Stimulated activated naive CD8-positive, alpha-beta T cell treated with anti-CD3 and anti-CD28 coated beads, Interleukin-15, amount 100 ng/mL, for 72 hours (primary cell): ENCODE measurements around the gene CRK.
"Not testable (repeated sequence)": the region's sequence is repeated elsewhere in the genome, so short reads cannot be mapped to it uniquely, and the experiment has no call there.

Source experiments
- ATAC-seq: fragments of 150-1000 bp; cut with Tn5 transposase; 2 replicates; pipeline ENCODE4 v1.10.0; 2021; ENCODE audit warnings: mild to moderate bottlenecking, moderate library complexity
- DNase-seq, 2 donors: peaks; one replicate each; pipeline ENCODE4 v3.0.0; 2021 to 2022
- H3K27ac Mint-ChIP-seq, 2 donors: one replicate each; pipeline ENCODE4 v1.8.0; 2022; ENCODE audit warnings: mild to moderate bottlenecking in 2 of 2, mixed read lengths in 2 of 2, moderate library complexity in 2 of 2
- H3K27me3 Mint-ChIP-seq: one replicate; pipeline ENCODE4 v1.8.0; 2022; ENCODE audit warnings: mixed read lengths
- H3K4me1 Mint-ChIP-seq: one replicate; pipeline ENCODE4 v1.8.0; 2022; ENCODE audit warnings: mild to moderate bottlenecking, mixed read lengths
- H3K4me3 Mint-ChIP-seq, 2 donors: one replicate each; pipeline ENCODE4 v1.8.0; 2022; ENCODE audit warnings: mild to moderate bottlenecking in 2 of 2, mixed read lengths in 2 of 2, moderate library complexity in 1 of 2
- H3K9me3 Mint-ChIP-seq, 2 donors: one replicate each; pipeline ENCODE4 v1.8.0; 2022; ENCODE audit warnings: mixed read lengths in 2 of 2

Gene CRK

GRCh38 chr17:1398028-1398427 is 58.0 kb downstream of the CRK start:
- H3K27me3 Mint-ChIP-seq: no peaks in the 10 kb centered on the region
- peak overlapping the region; percentile 7 to 100 for H3K27ac Mint-ChIP-seq
- peaks cover 66% of the 10 kb centered on the region for H3K4me1 Mint-ChIP-seq
- peak overlapping the region; percentile 97 to 98 for H3K4me3 Mint-ChIP-seq
- no peak for DNase-seq
- no peak for ATAC-seq
- H3K9me3 Mint-ChIP-seq: no peaks in the 10 kb centered on the region

GRCh38 chr17:1395876-1396665 is 60.0 kb downstream of the CRK start:
- H3K4me3 Mint-ChIP-seq: peak overlapping the region; percentile 37 to 98

GRCh38 chr17:1391577-1391976 is 64.5 kb downstream of the CRK start:
- Mint-ChIP-seq H3K27me3 (no peaks in the 10 kb centered on the region), H3K4me3 (peak overlapping the region in 1 of 2 donors; percentile 10), H3K27ac (peak overlapping the region in 1 of 2 donors; percentile 42), H3K9me3 (no peaks in the 10 kb centered on the region), H3K4me1 (peaks cover 92% of the 10 kb centered on the region)
- ATAC-seq (no peak), DNase-seq (no peak)

More at GRCh38 chr17:1395876-1396665, 60.0 kb downstream of the CRK start:
- Mint-ChIP-seq H3K27ac (peak overlapping the region; percentile 40 to 42), H3K4me1 (peaks cover 85% of the 10 kb centered on the region)
- DNase-seq, ATAC-seq, H3K9me3 Mint-ChIP-seq, H3K27me3 Mint-ChIP-seq: not testable (repeated sequence)

GRCh38 chr17:1390432-1391367 is 65.3 kb downstream of the CRK start:
- H3K4me3 Mint-ChIP-seq: peak overlapping the region; percentile 8 to 35

GRCh38 chr17:1387490-1388227 is 68.4 kb downstream of the CRK start:
- ATAC-seq, H3K27me3 Mint-ChIP-seq, H3K9me3 Mint-ChIP-seq, H3K4me3 Mint-ChIP-seq, DNase-seq: not testable (repeated sequence)
- H3K27ac Mint-ChIP-seq: peak overlapping the region in 1 of 2 donors; percentile 27
- peaks cover 74% of the 10 kb centered on the region for H3K4me1 Mint-ChIP-seq

More at GRCh38 chr17:1390432-1391367, 65.3 kb downstream of the CRK start:
- H3K9me3 Mint-ChIP-seq: no peaks in the 10 kb centered on the region
- DNase-seq: no peak
- no peaks in the 10 kb centered on the region for H3K27me3 Mint-ChIP-seq
- ATAC-seq: no peak
- H3K27ac Mint-ChIP-seq: peak overlapping the region; percentile 72 to 79
- H3K4me1 Mint-ChIP-seq: peaks cover 91% of the 10 kb centered on the region

GRCh38 chr17:1386675-1387190 is 69.3 kb downstream of the CRK start:
- ATAC-seq, H3K27me3 Mint-ChIP-seq, DNase-seq, H3K4me3 Mint-ChIP-seq, H3K9me3 Mint-ChIP-seq, H3K27ac Mint-ChIP-seq: not testable (repeated sequence)
- peaks cover 71% of the 10 kb centered on the region for H3K4me1 Mint-ChIP-seq

GRCh38 chr17:1386265-1386664 is 69.8 kb downstream of the CRK start:
- Mint-ChIP-seq H3K4me3 (no peak overlapping the region), H3K4me1 (peaks cover 71% of the 10 kb centered on the region)

GRCh38 chr17:1385861-1386260 is 70.2 kb downstream of the CRK start:
- Mint-ChIP-seq H3K4me1 (peaks cover 71% of the 10 kb centered on the region), H3K27me3 (no peaks in the 10 kb centered on the region), H3K9me3 (no peaks in the 10 kb centered on the region), H3K27ac (no peak overlapping the region), H3K4me3 (no peak overlapping the region)
- no peak for ATAC-seq
- DNase-seq: no peak

More at GRCh38 chr17:1386265-1386664, 69.8 kb downstream of the CRK start:
- ATAC-seq (no peak), DNase-seq (no peak)
- H3K27me3 Mint-ChIP-seq: no peaks in the 10 kb centered on the region
- H3K27ac Mint-ChIP-seq: no peak overlapping the region
- H3K9me3 Mint-ChIP-seq: no peaks in the 10 kb centered on the region

- peaks cover 71% of the 10 kb centered on the region for H3K4me1 Mint-ChIP-seq
- H3K9me3 Mint-ChIP-seq: no peaks in the 10 kb centered on the region
- H3K27ac Mint-ChIP-seq: peak overlapping the region in 1 of 2 donors; percentile 59
- ATAC-seq (no peak), DNase-seq (no peak)
- no peak overlapping the region for H3K4me3 Mint-ChIP-seq
- H3K27me3 Mint-ChIP-seq: no peaks in the 10 kb centered on the region
These were observed 71.1 kb downstream of the CRK start for GRCh38 chr17:1384905-1385435.

GRCh38 chr17:1379930-1380313 is 76.1 kb downstream of the CRK start:
- Mint-ChIP-seq H3K4me3 (peak overlapping the region; percentile 44 to 57), H3K9me3 (no peaks in the 10 kb centered on the region), H3K27me3 (no peaks in the 10 kb centered on the region), H3K27ac (peak overlapping the region in 1 of 2 donors; percentile 38), H3K4me1 (peaks cover 80% of the 10 kb centered on the region)
- peak; percentile 94 for ATAC-seq
- peak; percentile 33 to 59 for DNase-seq

- DNase-seq: no peak
- Mint-ChIP-seq H3K4me3 (peak overlapping the region; percentile 44 to 57), H3K27ac (peak overlapping the region in 1 of 2 donors; percentile 38)
These were observed 76.7 kb downstream of the CRK start for GRCh38 chr17:1379208-1379929.

GRCh38 chr17:1378476-1378860 is 77.6 kb downstream of the CRK start:
- not testable (repeated sequence) for H3K9me3 Mint-ChIP-seq, DNase-seq, ATAC-seq, H3K4me3 Mint-ChIP-seq, H3K27ac Mint-ChIP-seq, H3K27me3 Mint-ChIP-seq
- peaks cover 90% of the 10 kb centered on the region for H3K4me1 Mint-ChIP-seq

More at GRCh38 chr17:1379208-1379929, 76.7 kb downstream of the CRK start:
- no peak for ATAC-seq
- no peaks in the 10 kb centered on the region for H3K9me3 Mint-ChIP-seq
- peaks cover 84% of the 10 kb centered on the region for H3K4me1 Mint-ChIP-seq
- no peaks in the 10 kb centered on the region for H3K27me3 Mint-ChIP-seq

- ATAC-seq (no peak), DNase-seq (no peak)
- H3K4me1 Mint-ChIP-seq: peaks cover 94% of the 10 kb centered on the region
- no peak overlapping the region for H3K27ac Mint-ChIP-seq
- H3K27me3 Mint-ChIP-seq: no peaks in the 10 kb centered on the region
- H3K9me3 Mint-ChIP-seq: no peaks in the 10 kb centered on the region
- H3K4me3 Mint-ChIP-seq: peak overlapping the region; percentile 17 to 78
These were observed 78.7 kb downstream of the CRK start for GRCh38 chr17:1377334-1377733.

GRCh38 chr17:1376061-1376460 is 80.0 kb downstream of the CRK start:
- peak; percentile 68 for ATAC-seq
- Mint-ChIP-seq H3K27ac (peak overlapping the region in 1 of 2 donors; percentile 53), H3K4me1 (peaks cover 90% of the 10 kb centered on the region), H3K4me3 (peak overlapping the region; percentile 17 to 78), H3K9me3 (no peaks in the 10 kb centered on the region), H3K27me3 (no peaks in the 10 kb centered on the region)
- DNase-seq: no peak
